OCI-LY1 (cell line): Measurements from ENCODE around the gene SFTPB.

Experiments used
- CTCF ChIP-seq: fragments of 200-600 bp; sonication (generic), shearing (Covaris generic); IDR thresholded peaks from 2 replicates; pipeline ENCODE4 v1.5.1; 2017; ENCODE audit warnings: mild to moderate bottlenecking, antibody characterized with exemption, low read length, moderate library complexity, mixed read lengths
- EZH2 ChIP-seq: fragments of 200-600 bp; sonication (generic), shearing (Covaris generic); IDR thresholded peaks from 2 replicates; pipeline ENCODE4 v1.8.0; 2017; ENCODE audit warnings: borderline replicate concordance, mixed run types, mild to moderate bottlenecking, antibody characterized with exemption, low read length, moderate library complexity, mixed read lengths

GRCh38 chr2:85709401-85709811 lies 41.4 kb upstream of the SFTPB start:
- no peak for TF ChIP-seq CTCF
- no peak for TF ChIP-seq EZH2
